ENCODE results near the gene RBM42.

RBM42 gene

DNA sequence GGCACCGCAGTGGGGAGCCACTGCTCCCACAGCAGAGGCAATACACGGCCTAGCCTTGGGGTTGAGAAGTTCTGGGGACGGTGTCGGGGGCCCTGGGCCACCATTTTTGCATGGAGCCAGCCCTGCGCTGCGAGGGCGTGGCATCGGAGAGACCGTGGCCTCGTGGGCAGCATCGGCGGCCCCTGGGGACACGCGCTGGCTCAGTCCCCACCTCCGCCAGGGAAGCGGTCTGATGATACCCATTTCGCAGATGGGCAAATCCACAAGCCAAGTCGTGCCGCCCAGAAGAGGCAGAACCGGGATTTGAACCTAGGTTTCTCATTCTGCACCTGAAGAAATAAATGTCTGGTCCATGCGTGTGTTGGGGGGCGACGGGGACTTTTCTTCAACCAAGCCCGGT, 36.3 kb downstream of the RBM42 start:
- Histone ChIP-seq H3K4me3 (ENCODE audit: low read depth in 1 of 2, low read length in 1 of 2) (no peak overlapping the region), H3K27me3 (peaks cover 18% of the 10 kb centered on the region)
- TF ChIP-seq, protein P1, sequence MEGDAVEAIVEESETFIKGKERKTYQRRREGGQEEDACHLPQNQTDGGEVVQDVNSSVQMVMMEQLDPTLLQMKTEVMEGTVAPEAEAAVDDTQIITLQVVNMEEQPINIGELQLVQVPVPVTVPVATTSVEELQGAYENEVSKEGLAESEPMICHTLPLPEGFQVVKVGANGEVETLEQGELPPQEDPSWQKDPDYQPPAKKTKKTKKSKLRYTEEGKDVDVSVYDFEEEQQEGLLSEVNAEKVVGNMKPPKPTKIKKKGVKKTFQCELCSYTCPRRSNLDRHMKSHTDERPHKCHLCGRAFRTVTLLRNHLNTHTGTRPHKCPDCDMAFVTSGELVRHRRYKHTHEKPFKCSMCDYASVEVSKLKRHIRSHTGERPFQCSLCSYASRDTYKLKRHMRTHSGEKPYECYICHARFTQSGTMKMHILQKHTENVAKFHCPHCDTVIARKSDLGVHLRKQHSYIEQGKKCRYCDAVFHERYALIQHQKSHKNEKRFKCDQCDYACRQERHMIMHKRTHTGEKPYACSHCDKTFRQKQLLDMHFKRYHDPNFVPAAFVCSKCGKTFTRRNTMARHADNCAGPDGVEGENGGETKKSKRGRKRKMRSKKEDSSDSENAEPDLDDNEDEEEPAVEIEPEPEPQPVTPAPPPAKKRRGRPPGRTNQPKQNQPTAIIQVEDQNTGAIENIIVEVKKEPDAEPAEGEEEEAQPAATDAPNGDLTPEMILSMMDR (IDR thresholded peaks at IDR 0.05): no peak

DNA sequence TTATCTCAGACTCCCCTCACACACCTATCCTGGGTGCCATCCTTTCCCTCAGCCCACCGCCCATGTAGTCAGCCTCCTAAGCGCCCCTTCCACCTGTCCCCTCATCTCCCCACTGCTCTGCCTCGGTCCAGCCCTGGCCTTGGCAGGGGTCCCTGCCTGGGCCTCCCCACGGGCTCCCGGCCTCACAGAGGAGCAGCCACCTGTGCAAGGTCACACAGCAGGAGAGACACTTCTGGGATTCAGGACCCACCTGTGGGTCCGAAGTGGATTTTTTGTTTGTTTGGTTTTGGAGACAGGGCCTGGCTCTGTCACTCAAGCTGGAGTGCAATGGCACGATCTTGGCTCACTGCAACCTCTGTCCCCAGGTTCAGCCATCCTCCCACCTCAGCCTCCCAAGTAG, 36.8 kb downstream of the RBM42 start:
- Histone ChIP-seq H3K9me3 (no peaks in the 10 kb centered on the region), H3K4me1 (ENCODE audit: control insufficient read depth in 1 of 2, insufficient read depth in 1 of 2, low read depth in 1 of 2, low read length in 1 of 2) (no peaks in the 10 kb centered on the region), H3K4me3 (ENCODE audit: low read depth in 1 of 2, low read length in 1 of 2) (no peak overlapping the region), H3K36me3 (peaks cover 13% of the 10 kb centered on the region), H3K27ac (no peak overlapping the region), H3K27me3 (peaks cover 21% of the 10 kb centered on the region)
- TF ChIP-seq, protein P1 (IDR thresholded peaks at IDR 0.05): no peak

More for the DNA sequence above, 36.3 kb downstream of the RBM42 start:
- Histone ChIP-seq H3K9me3 (no peaks in the 10 kb centered on the region), H3K27ac (no peak overlapping the region), H3K36me3 (peaks cover 18% of the 10 kb centered on the region), H3K4me1 (ENCODE audit: control insufficient read depth in 1 of 2, insufficient read depth in 1 of 2, low read depth in 1 of 2, low read length in 1 of 2) (no peaks in the 10 kb centered on the region)

DNA sequence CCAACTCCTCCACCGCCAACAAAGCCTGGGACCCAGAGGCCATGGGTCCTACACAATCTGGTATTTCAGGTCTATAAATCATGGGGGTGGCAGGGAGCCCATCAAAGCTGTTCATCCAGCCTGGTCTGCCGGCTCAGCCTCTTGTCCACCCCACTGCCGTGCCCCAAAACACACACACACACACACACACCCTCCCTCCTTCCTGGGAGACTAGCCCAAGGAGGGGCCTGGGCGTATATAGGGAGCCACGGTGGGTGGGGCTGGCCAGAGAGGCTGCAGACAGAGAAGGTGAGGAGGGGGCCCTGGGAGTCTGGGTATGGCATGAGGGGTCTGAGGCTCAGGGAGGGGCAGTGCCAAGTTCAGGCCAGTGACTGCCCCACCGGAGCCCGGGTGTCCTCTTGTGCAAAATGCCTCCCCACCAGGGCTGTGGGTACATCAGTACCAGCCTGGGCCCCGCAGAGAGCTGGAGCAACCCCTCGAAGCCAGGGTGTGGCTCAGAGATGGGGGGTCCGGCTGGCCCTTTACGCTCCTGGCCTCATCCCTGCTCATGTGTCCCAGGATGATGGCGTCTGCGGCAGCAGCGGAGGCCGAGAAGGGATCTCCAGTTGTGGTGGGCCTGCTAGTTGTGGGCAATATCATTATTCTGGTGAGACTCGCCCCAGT, 37.5 kb downstream of the RBM42 start, which contains the start of gene UPK1A:
TSS of gene UPK1A (plus strand) at position 267 of the 663 bp plus-strand sequence. CDS start at position 563, 296 bp downstream.
- Histone ChIP-seq H3K27me3 (peaks cover 29% of the 10 kb centered on the region), H3K4me1 (ENCODE audit: control insufficient read depth in 1 of 2, insufficient read depth in 1 of 2, low read depth in 1 of 2, low read length in 1 of 2) (no peaks in the 10 kb centered on the region), H3K36me3 (peaks cover 8% of the 10 kb centered on the region), H3K4me3 (ENCODE audit: low read depth in 1 of 2, low read length in 1 of 2) (no peak within 1 kb of the TSS), H3K27ac (no peak within 1 kb of the TSS), H3K9me3 (no peaks in the 10 kb centered on the region)
- TF ChIP-seq, protein P1 (IDR thresholded peaks at IDR 0.05): no peak

DNA sequence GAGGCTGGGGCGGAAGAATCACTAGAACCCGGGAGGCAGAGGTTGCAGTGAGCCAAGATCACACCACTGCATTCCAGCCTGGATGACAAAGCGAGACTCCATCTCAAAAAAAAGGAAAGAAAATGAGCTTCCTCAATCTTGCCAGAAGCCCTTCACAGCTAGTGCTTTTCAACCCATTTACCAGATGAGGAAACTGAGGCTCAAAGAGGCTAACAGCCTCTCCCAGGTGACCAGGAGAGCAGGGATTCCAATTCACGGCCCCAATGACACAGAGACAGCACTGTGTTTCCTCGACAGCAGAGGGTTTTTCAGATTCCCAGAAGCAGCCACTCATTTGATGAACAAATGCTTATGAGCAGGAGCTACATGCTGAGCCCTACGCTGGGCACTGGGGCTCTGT, 40.7 kb downstream of the RBM42 start:
- peaks cover 61% of the 10 kb centered on the region for H3K27me3 ChIP-seq
- peaks cover 7% of the 10 kb centered on the region for H3K36me3 ChIP-seq
- H3K27ac ChIP-seq: no peak overlapping the region
- TF ChIP-seq, protein P1 (IDR thresholded peaks at IDR 0.05): no peak
- no peaks in the 10 kb centered on the region for H3K9me3 ChIP-seq
- H3K4me3 ChIP-seq (ENCODE audit: low read depth in 1 of 2, low read length in 1 of 2): no peak overlapping the region
- no peaks in the 10 kb centered on the region for H3K4me1 ChIP-seq (ENCODE audit: control insufficient read depth in 1 of 2, insufficient read depth in 1 of 2, low read depth in 1 of 2, low read length in 1 of 2)

DNA sequence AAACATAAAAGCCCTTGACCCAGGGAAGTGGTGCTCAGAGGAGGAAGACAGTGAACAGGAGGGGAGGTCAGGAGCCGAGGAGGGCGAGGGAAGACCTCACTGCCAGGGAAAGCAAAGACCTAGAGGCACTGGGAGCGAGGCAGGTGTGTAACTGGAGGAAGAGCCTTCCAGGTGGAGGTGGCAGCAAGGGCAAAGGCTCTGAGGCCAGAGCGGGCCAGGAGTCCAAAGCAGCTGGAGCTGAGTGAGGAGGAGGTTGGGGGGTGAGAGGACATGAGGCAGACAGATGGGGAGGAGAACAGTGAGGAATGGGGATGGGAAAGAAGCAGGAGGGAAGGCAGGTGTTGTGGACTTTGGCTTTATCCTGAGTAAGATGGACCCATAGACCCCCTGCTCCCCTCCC, 41.1 kb downstream of the RBM42 start:
- Histone ChIP-seq H3K27me3 (peaks cover 65% of the 10 kb centered on the region), H3K4me1 (ENCODE audit: control insufficient read depth in 1 of 2, insufficient read depth in 1 of 2, low read depth in 1 of 2, low read length in 1 of 2) (no peaks in the 10 kb centered on the region), H3K27ac (no peak overlapping the region), H3K9me3 (no peaks in the 10 kb centered on the region), H3K36me3 (peaks cover 7% of the 10 kb centered on the region), H3K4me3 (ENCODE audit: low read depth in 1 of 2, low read length in 1 of 2) (no peak overlapping the region)
- TF ChIP-seq, protein P1 (IDR thresholded peaks at IDR 0.05): no peak

All from neutrophil (primary cell).